Panc1 (cell line): ENCODE measurements around the gene COL5A1.

Experiments used
- CTCF ChIP-seq: fragments of 450-650 bp; IDR thresholded peaks from 2 replicates; pipeline ENCODE4 v1.5.1; 2017; ENCODE audit warnings: mild to moderate bottlenecking
- POLR2AphosphoS5 ChIP-seq: IDR thresholded peaks from 2 replicates; pipeline ENCODE4 v1.6.1; 2012; ENCODE audit warnings: mild to moderate bottlenecking, low read depth, low read length, moderate library complexity
- SIN3A ChIP-seq: IDR thresholded peaks from 2 replicates; pipeline ENCODE4 v1.6.1; 2012; ENCODE audit warnings: low read depth, mild to moderate bottlenecking, low read length, moderate library complexity, borderline replicate concordance; ENCODE audit not compliant: insufficient read depth

GRCh38 chr9:134851020-134851419 lies 209.4 kb downstream of the COL5A1 start:
- no peak for TF ChIP-seq CTCF
- no peak for TF ChIP-seq POLR2AphosphoS5
- TF ChIP-seq SIN3A: no peak
